ENCODE results near the gene ASL.

DNA sequence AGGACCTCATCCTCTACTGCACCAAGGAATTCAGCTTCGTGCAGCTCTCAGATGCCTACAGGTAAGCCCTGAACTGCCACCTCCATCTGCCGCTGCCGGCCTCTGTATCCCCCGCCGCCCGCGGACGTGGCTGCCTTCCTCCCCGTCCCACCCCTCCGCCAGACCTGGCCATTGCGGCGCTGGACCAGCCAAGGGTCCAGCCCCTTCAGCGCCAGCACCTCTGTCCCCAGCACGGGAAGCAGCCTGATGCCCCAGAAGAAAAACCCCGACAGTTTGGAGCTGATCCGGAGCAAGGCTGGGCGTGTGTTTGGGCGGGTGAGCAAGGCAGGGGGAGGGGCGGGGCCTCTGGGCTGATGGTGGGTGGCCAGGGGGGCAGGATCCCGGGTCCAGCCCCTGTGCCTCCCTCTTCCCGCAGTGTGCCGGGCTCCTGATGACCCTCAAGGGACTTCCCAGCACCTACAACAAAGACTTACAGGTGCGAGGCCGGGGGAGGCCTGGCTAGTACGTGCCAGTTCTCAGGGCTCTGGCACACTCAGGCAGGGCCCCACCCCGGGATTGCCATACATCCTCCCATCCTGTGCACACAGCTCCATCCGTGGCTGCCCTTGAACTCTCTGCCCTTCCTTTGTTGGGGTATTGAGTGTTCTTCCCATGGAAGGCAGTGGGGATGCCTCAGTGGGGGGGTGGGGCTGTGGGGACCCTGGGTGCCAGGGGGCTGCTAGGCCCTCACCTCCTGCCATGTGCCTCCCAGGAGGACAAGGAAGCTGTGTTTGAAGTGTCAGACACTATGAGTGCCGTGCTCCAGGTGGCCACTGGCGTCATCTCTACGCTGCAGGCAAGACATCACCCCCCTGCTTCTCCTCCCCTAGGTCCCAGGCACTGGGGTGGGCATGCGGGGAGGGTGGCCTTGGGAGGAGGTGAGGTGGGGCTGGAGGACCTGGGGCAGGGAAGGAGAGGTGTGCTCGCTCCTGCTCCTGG, 13.5 kb downstream of the ASL start:
- TF ChIP-seq, protein P1, sequence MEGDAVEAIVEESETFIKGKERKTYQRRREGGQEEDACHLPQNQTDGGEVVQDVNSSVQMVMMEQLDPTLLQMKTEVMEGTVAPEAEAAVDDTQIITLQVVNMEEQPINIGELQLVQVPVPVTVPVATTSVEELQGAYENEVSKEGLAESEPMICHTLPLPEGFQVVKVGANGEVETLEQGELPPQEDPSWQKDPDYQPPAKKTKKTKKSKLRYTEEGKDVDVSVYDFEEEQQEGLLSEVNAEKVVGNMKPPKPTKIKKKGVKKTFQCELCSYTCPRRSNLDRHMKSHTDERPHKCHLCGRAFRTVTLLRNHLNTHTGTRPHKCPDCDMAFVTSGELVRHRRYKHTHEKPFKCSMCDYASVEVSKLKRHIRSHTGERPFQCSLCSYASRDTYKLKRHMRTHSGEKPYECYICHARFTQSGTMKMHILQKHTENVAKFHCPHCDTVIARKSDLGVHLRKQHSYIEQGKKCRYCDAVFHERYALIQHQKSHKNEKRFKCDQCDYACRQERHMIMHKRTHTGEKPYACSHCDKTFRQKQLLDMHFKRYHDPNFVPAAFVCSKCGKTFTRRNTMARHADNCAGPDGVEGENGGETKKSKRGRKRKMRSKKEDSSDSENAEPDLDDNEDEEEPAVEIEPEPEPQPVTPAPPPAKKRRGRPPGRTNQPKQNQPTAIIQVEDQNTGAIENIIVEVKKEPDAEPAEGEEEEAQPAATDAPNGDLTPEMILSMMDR (conservative IDR thresholded peaks at IDR 0.05 in 1 of 2, IDR thresholded peaks at IDR 0.05 in 1 of 2; ENCODE audit: extremely low read depth in 1 of 2, insufficient read depth in 1 of 2, low read depth in 1 of 2, low read length in 2 of 2) = no peak
- no peak for TF ChIP-seq EZH2 (IDR thresholded peaks at IDR 0.05; ENCODE audit: borderline replicate concordance, low read length)

All from mammary epithelial cell (primary cell).